ENCODE results near the gene CCDC28B. TPM values are rescaled to one million over a fixed set of nuclear protein-coding genes. Genes with fewer than 3 reads are reported as not detected.
A peak's percentile ranks its signal among the peaks of the same experiment; 100 is the strongest.

CCDC28B gene
- total and polyA plus RNA-seq, 2 of the 13 experiments (the other 11 are each of a cell fraction or from before 2014, with no cell fraction given) = 2.6 to 3.5 TPM

GRCh38 chr1:32241001-32241763, 40.8 kb downstream of the CCDC28B start (continued):
- TF ChIP-seq STAT6 (CRISPR knock-in tag; IDR thresholded peaks at IDR 0.05; ENCODE audit: borderline replicate concordance) (no peak), ZHX2 (IDR thresholded peaks at IDR 0.05; ENCODE audit: low read depth) (no peak), ZHX2 (CRISPR knock-in tag; IDR thresholded peaks at IDR 0.05; ENCODE audit: borderline replicate concordance) (0 out of 2 replicates have a peak, but pooled peaks have one; percentile 33), NFKBIZ (CRISPR knock-in tag; IDR thresholded peaks at IDR 0.05) (0 out of 2 replicates have a peak, but pooled peaks have one; percentile 45), ZNF317 (CRISPR knock-in tag; IDR thresholded peaks at IDR 0.05) (no peak), KAT2B (IDR thresholded peaks at IDR 0.05; ENCODE audit: borderline replicate concordance, low read depth, low read length) (no peak), SP4 (CRISPR knock-in tag; IDR thresholded peaks at IDR 0.05) (no peak), CCDC6 (CRISPR knock-in tag; IDR thresholded peaks at IDR 0.05) (no peak), ZNF24 (IDR thresholded peaks at IDR 0.05) (no peak), ZNF800 (CRISPR knock-in tag; IDR thresholded peaks at IDR 0.05) (peak; percentile 76; the same call in 1 of the 2 replicates), MEIS1 (CRISPR knock-in tag; IDR thresholded peaks at IDR 0.05; ENCODE audit: borderline replicate concordance) (peak; percentile 68; the same call in 1 of the 2 replicates), RFX3 (CRISPR knock-in tag; IDR thresholded peaks at IDR 0.05) (no peak), NFATC3 (CRISPR knock-in tag; IDR thresholded peaks at IDR 0.05) (no peak), TERF1 (CRISPR knock-in tag; IDR thresholded peaks at IDR 0.05) (no peak), KDM2A (CRISPR knock-in tag; IDR thresholded peaks at IDR 0.05; ENCODE audit: borderline replicate concordance, low read depth) (peak; percentile 58; the same call in 1 of the 2 replicates)
